Measurements from ENCODE around the gene DALRD3. TPM values are rescaled to one million over a fixed set of nuclear protein-coding genes. Genes with fewer than 3 reads are reported as not detected.
A peak's percentile ranks its signal among the peaks of the same experiment; 100 is the strongest.
"Not testable (repeated sequence)": the region's sequence is repeated elsewhere in the genome, so short reads cannot be mapped to it uniquely, and the experiment has no call there.

DALRD3 gene
- polyA plus RNA-seq, 3 donors = 73.0 to 79.2 (median 77.4) TPM

DNA sequence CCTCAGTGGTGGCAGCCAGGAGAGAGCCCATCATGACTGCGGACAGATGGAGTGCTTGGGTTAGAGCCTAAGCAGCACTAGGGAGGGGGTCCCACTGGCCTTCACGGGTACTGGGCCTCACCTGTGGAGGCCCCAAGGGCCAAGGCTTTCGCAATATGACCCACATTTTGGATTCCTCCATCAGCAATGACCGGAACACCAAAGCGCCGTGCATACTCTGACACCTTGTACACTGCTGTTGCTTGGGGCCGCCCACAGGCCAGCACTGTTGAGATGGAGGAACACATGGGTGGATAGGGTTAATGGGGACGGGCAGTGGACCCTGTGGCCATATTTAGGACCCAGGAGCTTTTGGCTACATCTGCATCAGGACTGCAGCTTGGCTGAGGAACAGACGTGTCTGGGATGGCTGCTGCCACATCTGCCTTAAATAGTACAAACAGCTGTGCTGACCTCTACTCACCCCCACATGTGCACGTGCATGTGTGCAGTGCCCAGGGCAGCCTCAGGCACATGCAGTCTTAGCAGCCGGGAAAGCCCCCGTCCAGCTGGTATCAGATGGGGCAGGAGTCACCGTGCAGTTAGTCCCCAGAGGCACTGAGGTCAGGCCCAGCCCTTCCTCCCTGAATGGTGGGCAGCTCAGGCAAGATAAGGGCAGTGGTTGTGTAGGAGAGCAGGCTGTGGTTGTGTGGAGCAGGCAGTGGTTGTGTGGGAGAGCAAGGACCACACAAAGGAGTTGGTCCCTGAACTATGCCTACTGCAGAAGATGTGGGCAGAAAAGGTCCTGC lies 6.8 kb upstream of the DALRD3 start:
- DNase-seq = no peak

- DNase-seq = no peak
Observed at GRCh38 chr3:49024449-49024848, 6.1 kb upstream of the DALRD3 start.

DNA sequence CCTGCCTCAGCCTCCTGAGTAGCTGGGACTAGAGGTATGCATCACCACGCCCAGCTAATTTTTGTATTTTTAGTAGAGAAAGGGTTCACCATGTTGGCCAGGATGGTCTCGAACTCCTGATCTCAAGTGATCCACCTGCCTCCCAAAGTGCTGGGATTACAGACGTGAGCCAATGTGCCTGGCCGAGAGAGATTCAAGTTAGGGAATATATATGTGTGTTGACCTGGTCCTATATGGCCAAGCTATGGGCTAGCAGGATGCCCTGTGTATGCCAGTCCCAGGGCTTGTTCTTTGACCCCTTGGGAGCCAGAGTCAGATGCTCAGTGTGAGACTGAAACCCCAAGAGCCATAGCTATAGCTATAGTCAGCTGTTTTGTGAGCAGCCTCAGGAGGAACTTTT lies 5.4 kb upstream of the DALRD3 start:
- DNase-seq = no peak

DNA sequence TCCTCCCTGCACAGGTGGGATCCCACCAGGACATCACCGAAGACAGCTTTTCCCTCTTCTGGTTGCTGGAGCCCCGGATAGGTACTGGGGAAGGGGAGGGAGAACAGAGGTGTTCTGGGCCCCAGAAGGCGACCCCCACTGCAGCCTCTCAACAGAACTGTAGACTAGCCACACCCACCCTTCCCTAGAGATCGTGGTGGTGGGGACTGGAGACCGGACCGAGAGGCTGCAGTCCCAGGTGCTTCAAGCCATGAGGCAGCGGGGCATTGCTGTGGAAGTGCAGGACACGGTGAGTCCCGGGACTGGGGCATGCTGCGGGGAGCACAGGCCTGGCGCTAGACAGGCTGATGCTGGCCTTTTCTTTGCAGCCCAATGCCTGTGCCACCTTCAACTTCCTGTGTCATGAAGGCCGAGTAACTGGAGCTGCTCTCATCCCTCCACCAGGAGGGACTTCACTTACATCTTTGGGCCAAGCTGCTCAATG lies 4.3 kb upstream of the DALRD3 start:
- DNase-seq = no peak

DNA sequence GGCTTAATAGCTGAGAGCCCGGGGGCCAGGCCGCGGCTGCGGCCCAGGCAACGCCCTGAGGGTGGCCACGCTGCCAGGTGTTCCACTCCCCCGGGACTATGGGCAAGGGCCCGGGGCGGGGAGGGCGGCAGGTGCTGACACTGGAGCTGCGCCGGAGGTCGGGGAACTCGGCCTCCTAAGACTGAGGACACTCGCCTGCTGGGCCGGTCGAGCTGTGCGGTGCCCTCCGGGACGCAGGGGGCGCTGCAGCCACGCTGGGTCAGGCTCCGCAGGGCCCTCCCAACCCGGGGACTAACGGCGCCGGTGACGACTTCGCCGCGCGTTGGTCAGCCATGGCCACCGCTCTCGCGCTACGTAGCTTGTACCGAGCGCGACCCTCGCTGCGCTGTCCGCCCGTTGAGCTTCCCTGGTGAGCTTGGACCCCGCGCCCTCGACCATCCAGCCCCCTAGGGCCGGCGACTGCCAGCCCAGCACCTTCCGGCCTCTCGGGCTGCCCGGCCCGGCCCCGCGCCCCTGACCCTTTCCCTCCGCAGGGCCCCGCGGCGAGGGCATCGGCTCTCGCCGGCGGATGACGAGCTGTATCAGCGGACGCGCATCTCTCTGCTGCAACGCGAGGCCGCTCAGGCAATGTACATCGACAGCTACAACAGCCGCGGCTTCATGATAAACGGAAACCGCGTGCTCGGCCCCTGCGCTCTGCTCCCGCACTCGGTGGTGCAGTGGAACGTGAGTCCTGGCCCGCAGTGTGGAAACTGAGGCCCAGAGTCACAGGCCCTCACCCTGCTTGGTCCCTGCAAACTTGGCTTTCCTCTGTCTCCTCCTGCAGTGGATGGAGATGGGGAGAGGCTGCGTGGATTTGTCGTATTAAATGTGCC lies 3.7 kb upstream of the DALRD3 start, which contains the start of gene NDUFAF3:
NDUFAF3 (plus strand) TSS at position 309 of the 875 bp plus-strand sequence; CDS start at position 333, 24 bp downstream.
- DNase-seq = peak; percentile 92

DNA sequence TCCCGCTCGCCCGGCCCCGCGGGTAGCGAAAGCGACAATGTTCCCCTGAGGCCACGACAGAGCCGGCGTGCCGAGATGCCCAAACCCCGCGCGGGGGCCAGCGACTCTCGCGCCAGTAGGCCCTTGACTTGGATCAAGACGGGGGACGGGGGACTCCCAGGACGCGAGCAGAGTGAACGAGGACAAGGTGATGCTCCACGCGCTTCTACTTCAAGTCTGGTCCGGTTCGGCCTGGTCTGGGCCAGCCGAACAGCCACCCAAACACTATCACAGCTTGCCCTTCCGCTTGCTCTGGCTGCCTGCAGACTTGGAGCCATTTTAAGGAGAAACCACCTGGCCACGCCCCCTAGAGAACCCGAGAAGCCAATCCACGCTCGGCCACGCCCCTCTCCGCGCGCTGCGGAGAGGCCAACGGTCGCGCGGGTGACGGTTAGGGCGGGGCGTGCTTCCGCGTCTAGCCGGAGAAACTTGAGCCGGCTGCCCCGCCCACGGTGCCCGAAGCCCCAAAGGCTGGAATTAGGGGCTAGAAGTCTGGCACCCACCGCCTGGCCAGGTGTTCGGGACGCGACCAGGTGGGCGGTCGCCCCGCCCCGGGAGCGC lies 2.9 kb upstream of the DALRD3 start:
- peak; percentile 98 for DNase-seq

DNA sequence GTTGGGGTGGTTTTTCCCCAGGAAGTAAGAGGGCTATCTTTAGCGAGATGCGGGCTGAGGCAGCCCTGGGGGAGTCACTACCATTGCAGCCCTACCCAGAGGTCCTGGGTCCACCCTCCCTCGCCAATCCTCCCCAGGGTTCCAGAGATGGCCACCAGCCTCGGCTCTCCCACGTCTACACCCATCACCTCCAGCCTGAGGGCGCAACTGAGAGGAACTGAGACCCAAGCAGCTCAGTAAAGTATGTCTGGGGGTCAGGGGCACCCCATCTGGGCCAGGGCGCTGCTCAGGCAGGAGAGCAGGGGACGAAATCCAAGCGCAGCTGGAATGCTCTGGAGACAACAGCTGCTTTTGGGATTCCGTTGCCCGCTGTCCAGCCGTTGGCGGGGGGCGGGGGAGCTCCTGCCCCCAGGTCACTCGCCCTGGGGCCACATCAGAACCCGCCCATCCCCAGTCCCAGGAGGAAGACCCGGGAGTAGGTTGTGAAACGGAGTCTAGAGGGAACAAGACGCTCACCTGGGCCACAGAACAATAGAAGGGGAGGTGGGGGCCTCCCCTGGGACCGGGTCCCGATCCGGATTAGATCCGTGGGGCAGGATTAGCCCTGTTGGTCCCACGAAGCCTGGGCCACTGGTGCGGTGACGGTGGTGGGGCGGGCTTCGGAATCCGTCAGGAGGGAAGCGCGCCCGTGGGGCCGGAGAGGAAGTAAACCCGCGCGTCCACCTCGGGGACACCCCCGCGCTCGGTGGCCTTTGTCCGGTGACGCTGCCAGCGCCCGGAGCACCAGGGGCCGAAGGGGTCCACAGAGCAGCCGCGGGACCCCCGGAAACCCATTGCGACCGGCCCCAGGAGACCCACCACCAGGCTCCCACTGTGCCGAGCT lies 2.2 kb upstream of the DALRD3 start:
- DNase-seq = peak; percentile 21

GRCh38 chr3:49019941-49020329 lies 1.6 kb upstream of the DALRD3 start:
- no peak for DNase-seq

GRCh38 chr3:49018707-49019006 lies 277 bp upstream of the DALRD3 start:
- DNase-seq = no peak

GRCh38 chr3:49017229-49017970 lies 980 bp downstream of the DALRD3 start:
- no peak for DNase-seq

DNA sequence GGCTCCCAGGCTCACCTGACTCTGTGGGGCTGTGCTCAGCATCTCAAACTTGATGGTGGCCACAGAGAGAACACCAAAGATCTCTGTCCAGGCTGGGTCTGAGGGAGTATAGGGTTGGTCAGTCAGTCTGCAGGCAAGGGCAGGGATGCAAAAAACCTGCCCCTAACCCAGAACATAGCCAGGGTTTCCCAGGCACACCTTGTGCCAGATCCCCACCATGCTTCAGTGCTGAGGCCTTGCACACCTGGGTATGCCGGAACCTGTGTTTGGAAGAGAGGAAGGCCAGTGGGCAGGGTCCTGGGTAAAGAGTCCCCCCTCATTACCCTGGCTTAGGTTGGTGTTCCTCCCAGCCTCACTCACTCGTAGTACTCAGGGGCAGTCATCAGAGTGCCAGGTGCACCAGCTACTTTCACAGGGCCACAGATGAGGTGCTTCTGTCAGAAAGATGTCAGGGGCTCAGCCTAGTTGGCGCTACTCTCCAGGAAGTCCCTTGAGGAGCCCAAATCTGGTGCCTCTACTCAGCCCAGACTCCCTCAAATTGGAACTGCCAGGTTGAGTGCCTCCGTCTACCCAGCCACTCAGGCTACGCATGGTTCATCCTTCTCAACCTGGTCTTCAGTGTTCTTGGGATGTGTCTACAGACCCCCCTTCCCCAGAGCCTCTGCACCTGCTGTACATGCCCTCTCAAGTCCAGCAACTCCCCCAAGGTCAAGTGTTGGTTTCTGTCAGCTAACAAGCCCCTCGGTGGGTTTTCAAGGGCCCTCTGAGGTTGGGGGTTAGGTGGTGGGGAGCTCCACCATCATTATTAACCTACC lies 1.8 kb downstream of the DALRD3 start:
- no peak for DNase-seq

GRCh38 chr3:49015765-49016164 lies 2.6 kb downstream of the DALRD3 start:
- DNase-seq = no peak

GRCh38 chr3:49015072-49015471 lies 3.3 kb downstream of the DALRD3 start:
- no peak for DNase-seq

DNA sequence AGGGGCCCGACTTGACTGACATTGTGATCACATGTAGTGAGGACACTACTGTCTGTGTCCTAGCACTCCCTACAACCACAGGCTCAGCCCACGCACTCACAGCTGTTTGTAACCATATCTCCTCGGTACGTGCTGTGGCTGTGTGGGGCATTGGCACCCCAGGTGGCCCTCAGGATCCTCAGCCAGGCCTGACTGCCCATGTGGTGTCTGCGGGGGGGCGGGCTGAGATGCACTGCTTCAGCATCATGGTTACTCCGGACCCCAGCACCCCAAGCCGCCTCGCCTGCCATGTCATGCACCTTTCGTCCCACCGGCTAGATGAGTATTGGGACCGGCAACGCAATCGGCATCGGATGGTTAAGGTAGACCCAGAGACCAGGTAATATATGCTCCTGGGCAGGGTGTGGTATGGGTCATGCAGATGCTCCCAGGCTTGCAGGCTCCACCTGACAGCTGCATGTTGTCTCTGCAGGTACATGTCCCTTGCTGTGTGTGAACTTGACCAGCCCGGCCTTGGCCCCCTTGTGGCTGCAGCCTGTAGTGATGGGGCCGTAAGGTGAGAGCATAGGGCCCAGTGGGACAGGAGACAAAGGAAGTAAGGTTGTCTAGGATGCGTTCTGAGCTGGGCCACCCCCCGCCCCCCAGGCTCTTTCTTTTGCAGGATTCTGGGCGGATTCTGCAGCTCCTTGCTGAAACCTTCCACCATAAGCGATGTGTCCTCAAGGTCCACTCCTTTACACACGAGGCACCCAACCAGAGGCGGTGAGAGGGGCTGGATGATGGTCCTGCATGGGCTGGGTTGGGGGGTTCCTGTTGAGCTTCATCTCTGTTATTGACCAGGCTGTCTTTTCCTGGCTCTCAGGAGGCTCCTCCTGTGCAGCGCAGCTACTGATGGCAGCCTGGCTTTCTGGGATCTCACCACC lies 4.4 kb downstream of the DALRD3 start:
- no peak for DNase-seq

DNA sequence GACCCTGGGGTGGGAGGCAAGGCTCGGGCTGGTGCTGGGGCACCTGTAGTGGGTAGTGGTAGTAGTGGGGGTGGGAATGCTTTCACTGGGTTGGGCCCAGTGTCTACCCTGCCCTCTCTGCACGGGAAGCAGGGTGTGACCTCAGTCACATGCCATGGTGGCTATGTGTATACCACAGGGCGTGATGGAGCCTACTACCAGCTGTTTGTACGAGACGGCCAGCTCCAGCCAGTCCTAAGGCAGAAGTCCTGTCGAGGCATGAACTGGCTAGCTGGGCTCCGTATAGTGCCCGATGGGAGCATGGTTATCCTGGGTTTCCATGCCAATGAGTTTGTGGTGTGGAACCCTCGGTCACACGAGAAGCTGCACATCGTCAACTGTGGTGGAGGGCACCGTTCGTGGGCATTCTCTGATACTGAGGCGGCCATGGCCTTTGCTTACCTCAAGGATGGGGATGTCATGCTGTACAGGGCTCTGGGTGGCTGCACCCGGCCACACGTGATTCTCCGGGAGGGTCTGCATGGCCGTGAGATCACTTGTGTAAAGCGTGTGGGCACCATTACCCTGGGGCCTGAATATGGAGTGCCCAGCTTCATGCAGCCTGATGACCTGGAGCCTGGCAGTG lies 5.2 kb downstream of the DALRD3 start:
- no peak for DNase-seq

DNA sequence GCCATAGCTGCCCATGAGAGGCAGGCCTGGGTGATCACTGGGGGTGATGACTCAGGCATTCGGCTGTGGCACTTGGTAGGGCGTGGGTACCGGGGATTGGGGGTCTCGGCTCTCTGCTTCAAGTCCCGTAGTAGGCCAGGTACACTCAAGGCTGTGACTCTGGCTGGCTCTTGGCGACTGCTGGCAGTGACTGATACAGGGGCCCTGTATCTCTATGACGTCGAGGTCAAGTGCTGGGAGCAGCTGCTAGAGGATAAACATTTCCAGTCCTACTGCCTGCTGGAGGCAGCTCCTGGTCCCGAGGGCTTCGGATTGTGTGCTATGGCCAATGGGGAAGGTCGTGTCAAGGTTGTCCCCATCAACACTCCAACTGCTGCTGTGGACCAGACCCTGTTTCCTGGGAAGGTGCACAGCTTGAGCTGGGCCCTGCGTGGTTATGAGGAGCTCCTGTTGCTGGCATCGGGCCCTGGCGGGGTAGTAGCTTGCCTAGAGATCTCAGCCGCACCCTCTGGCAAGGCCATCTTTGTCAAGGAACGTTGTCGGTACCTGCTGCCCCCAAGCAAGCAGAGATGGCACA lies 5.9 kb downstream of the DALRD3 start:
- DNase-seq = no peak

GRCh38 chr3:49009396-49009795 lies 9.0 kb downstream of the DALRD3 start:
- no peak for DNase-seq

DNA sequence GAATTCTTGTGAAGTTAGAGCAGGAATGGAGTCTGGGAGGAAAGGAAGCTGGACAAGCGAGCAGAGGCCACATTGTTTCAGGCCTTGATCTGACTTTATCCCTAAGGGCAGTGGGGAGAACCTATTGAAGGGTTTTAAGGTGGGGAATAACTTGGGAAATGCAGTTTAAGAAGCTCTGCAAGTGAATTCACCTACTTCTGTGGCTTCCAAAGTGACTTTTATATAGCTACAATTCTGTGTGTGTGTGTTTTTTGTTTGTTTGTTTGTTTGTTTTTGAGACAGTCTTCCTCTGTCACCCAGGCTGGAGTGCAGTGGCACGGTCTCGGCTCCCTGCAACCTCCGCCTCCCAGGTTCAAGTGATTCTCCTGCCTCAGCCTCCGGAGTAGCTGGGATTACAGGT lies 9.8 kb downstream of the DALRD3 start:
- not testable (repeated sequence) for DNase-seq
